PC-9 (cell line): ENCODE results near the gene VPS8. TPM values are rescaled to one million over a fixed set of nuclear protein-coding genes. Genes with fewer than 3 reads are reported as not detected.

Experiments used
- BruUV-seq: library from RNA; stranded (reverse); fragments of 400-500 nt; replicated peaks from 2 replicates; lab custom pipeline; 2021; lab: Mats Ljungman, UMichigan
- CTCF ChIA-PET: fragments of 300-600 bp; sonication (Branson Sonifier 250); formaldehyde crosslinking; loops from one replicate; lab custom pipeline; 2022; ENCODE audit warnings: antibody characterized with exemption; lab: Charles Lee
- POLR2A ChIA-PET: fragments of 300-600 bp; sonication (Branson Sonifier 250); formaldehyde crosslinking; loops from one replicate; lab custom pipeline; 2022; ENCODE audit warnings: antibody characterized with exemption; ENCODE audit not compliant: unreplicated experiment; lab: Charles Lee
- DNase-seq, 2 experiments: peaks; one replicate each; pipeline versions ENCODE4 v3.0.0 to v3.0.0-alpha.2; 2015 to 2022; ENCODE audit warnings: mixed read lengths in 1 of 2
- H2AFZ ChIP-seq: fragments of 200-600 bp; sonication (generic); 2 replicates; pipeline ENCODE4 v1.8.1; 2017; ENCODE audit warnings: antibody characterized with exemption
- H3F3A ChIP-seq: fragments of 200-600 bp; sonication (generic); 2 replicates; pipeline ENCODE4 v1.8.1; 2017; ENCODE audit warnings: antibody characterized with exemption, mild to moderate bottlenecking, low read depth; ENCODE audit not compliant: insufficient read depth
- H3K27ac ChIP-seq: fragments of 200-600 bp; sonication (generic); 2 replicates; pipeline ENCODE4 v1.6.1; 2016; ENCODE audit warnings: mixed run types
- H3K27me3 ChIP-seq: fragments of 200-600 bp; sonication (generic); 2 replicates; pipeline ENCODE4 v1.6.1; 2016; ENCODE audit warnings: low read depth, mixed run types; ENCODE audit not compliant: insufficient read depth
- H3K36me3 ChIP-seq: fragments of 200-600 bp; sonication (generic); 2 replicates; pipeline ENCODE4 v1.6.1; 2016; ENCODE audit warnings: low read depth, mixed run types
- H3K4me1 ChIP-seq: fragments of 200-600 bp; sonication (generic); replicated peaks from 2 replicates; pipeline ENCODE4 v1.6.1; 2016; ENCODE audit warnings: mixed run types; ENCODE audit not compliant: insufficient read depth
- H3K4me2 ChIP-seq: fragments of 200-600 bp; sonication (generic); 2 replicates; pipeline ENCODE4 v1.6.1; 2017; ENCODE audit warnings: mixed run types
- H3K4me3 ChIP-seq: fragments of 200-600 bp; sonication (generic); 2 replicates; pipeline ENCODE4 v1.6.1; 2016; ENCODE audit warnings: mixed run types
- H3K79me2 ChIP-seq: fragments of 200-600 bp; sonication (generic); 2 replicates; pipeline ENCODE4 v1.6.1; 2017; ENCODE audit warnings: low read depth, mixed run types
- H3K9me2 ChIP-seq: fragments of 200-600 bp; sonication (generic); 2 replicates; pipeline ENCODE4 v1.8.1; 2017; ENCODE audit warnings: mild to moderate bottlenecking; ENCODE audit not compliant: insufficient read depth
- H3K9me3 ChIP-seq: fragments of 200-600 bp; sonication (generic); 2 replicates; pipeline ENCODE4 v1.8.1; 2016; ENCODE audit warnings: low read depth; ENCODE audit not compliant: insufficient read depth
- H4K20me1 ChIP-seq: fragments of 200-600 bp; sonication (generic); 2 replicates; pipeline ENCODE4 v1.8.1; 2017; ENCODE audit not compliant: insufficient read depth
- EZH2 ChIP-seq: fragments of 200-600 bp; sonication (generic); IDR thresholded peaks from 2 replicates; pipeline ENCODE4 v1.8.0; 2017; ENCODE audit warnings: antibody characterized with exemption, low read depth
- intact Hi-C: fragments of 100-400 bp; cut with micrococcal nuclease; formaldehyde crosslinking; loops from one replicate; pipeline ENCODE4 v1.10.0; 2022; ENCODE audit not compliant: unreplicated experiment
- total RNA-seq: library from RNA; stranded (reverse); gene quantifications from 2 replicates; pipeline ENCODE4 v1.2.3, GENCODE V29; 2021
- TF ChIP-seq, protein P1 (sequence below): fragments of 200-600 bp; sonication (generic); conservative IDR thresholded peaks from 2 replicates; pipeline ENCODE4 v1.6.1; 2017; ENCODE audit warnings: mixed run types, antibody characterized with exemption, mild to moderate bottlenecking, moderate library complexity

VPS8 gene
- total RNA-seq, 1 experiment from 2014 or later: 80.8 TPM

DNA sequence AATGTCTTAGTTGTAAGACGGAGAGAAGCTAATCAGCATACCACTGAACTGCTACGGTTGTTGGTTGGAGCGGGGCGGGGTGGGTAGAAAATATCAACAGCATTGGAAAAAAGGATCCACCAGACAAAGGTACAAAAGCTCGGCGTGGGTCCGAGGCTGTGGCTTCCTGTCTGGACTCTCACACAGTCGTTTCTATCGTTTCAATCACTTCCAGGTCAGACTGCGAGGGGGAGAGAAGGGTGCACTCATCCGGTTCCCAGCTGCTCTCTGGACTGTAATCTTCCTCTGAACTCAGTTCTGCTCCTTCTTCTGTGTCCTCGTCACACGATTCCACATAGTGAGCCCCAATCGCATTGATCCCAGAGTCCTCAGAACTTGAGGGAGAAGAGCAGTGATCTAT is 270.9 kb downstream of the VPS8 start:
- POLR2A ChIA-PET: no interaction called here
- intact Hi-C loops: no loop called here
- TF ChIP-seq, protein P1, sequence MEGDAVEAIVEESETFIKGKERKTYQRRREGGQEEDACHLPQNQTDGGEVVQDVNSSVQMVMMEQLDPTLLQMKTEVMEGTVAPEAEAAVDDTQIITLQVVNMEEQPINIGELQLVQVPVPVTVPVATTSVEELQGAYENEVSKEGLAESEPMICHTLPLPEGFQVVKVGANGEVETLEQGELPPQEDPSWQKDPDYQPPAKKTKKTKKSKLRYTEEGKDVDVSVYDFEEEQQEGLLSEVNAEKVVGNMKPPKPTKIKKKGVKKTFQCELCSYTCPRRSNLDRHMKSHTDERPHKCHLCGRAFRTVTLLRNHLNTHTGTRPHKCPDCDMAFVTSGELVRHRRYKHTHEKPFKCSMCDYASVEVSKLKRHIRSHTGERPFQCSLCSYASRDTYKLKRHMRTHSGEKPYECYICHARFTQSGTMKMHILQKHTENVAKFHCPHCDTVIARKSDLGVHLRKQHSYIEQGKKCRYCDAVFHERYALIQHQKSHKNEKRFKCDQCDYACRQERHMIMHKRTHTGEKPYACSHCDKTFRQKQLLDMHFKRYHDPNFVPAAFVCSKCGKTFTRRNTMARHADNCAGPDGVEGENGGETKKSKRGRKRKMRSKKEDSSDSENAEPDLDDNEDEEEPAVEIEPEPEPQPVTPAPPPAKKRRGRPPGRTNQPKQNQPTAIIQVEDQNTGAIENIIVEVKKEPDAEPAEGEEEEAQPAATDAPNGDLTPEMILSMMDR: no peak
- no peak for TF ChIP-seq EZH2

DNA sequence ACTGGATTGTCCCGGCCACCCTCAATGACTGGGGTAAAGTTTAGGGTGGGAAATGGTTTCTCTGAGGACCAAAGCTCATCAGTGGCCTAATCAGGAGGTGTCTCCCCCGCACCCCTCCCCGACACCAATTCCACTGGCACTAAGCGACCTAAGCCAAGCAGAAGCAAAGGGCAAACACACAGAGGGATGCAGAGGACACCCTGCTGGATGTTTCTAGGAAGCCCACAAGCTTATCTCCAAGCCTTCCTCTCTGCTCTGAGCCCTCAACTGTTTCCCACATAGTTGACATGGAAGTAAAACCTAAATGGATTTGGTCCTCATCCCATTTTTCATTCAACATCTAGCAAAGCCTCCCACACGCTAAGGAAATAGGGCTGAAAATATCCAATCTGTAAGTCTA is 272.4 kb downstream of the VPS8 start:
- ChIA-PET CTCF (interaction anchor here (0.5 kb wide), 1 partner anchor 279 kb away, joined by 3 read pairs; no protein-coding TSS in a partner anchor), POLR2A (interaction anchor here (0.8 kb wide), 1 partner anchor 1655 kb away, joined by 6 read pairs; no protein-coding TSS in a partner anchor)
- Histone ChIP-seq H3K4me3 (no peak overlapping the region), H3K79me2 (no peaks in the 10 kb centered on the region), H3F3A (no peaks in the 10 kb centered on the region), H3K27me3 (peaks cover 43% of the 10 kb centered on the region), H3K9me3 (no peaks in the 10 kb centered on the region), H3K27ac (no peak overlapping the region), H3K4me1 (no peaks in the 10 kb centered on the region), H3K9me2 (no peaks in the 10 kb centered on the region), H2AFZ (no peak overlapping the region), H3K36me3 (no peaks in the 10 kb centered on the region), H3K4me2 (no peak overlapping the region), H4K20me1 (no peaks in the 10 kb centered on the region)
- intact Hi-C loops: no loop called here
- TF ChIP-seq, protein P1: no peak
- TF ChIP-seq EZH2: no peak
- BruUV-seq: no TSS peak
- no peak for DNase-seq

More for the DNA sequence above, 270.9 kb downstream of the VPS8 start:
- Histone ChIP-seq H3K9me2 (no peaks in the 10 kb centered on the region), H3K27me3 (peaks cover 45% of the 10 kb centered on the region), H3F3A (no peaks in the 10 kb centered on the region), H3K9me3 (no peaks in the 10 kb centered on the region), H2AFZ (no peak overlapping the region), H3K4me1 (no peaks in the 10 kb centered on the region), H4K20me1 (no peaks in the 10 kb centered on the region), H3K4me3 (no peak overlapping the region), H3K36me3 (no peaks in the 10 kb centered on the region), H3K79me2 (no peaks in the 10 kb centered on the region), H3K4me2 (no peak overlapping the region), H3K27ac (no peak overlapping the region)
- no peak for DNase-seq
- no TSS peak for BruUV-seq
- CTCF ChIA-PET: no interaction called here

DNA sequence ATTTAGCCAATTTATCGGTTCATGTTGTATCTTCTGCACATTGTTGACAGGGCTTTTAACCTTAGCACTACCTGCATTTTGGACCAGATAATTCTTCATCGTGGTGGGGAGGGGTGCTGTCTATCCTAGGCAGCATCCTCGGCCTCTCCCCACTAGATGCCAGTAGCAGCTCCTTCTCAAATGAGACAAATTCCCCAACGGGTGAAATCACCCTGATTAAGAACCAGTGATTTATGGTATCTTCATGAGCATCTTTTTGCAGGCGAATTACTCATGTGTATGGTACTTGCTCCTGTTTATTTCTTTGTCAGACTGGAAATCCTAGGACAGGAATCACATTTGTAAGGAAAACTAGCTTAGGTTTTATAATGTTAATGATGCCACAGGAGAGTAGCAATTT is 272.9 kb downstream of the VPS8 start:
- H3K36me3 ChIP-seq: no peaks in the 10 kb centered on the region
- H3K9me2 ChIP-seq: no peaks in the 10 kb centered on the region
- H3K27ac ChIP-seq: no peak overlapping the region
- H2AFZ ChIP-seq: no peak overlapping the region
- H3K4me1 ChIP-seq: no peaks in the 10 kb centered on the region
- intact Hi-C loops: no loop called here
- no peak overlapping the region for H3K4me2 ChIP-seq
- TF ChIP-seq EZH2: no peak
- TF ChIP-seq, protein P1: no peak
- ChIA-PET POLR2A (interaction anchor here (0.8 kb wide), 1 partner anchor 1654 kb away, joined by 6 read pairs; no protein-coding TSS in a partner anchor), CTCF (no interaction called here)
- no peaks in the 10 kb centered on the region for H3K9me3 ChIP-seq
- H3K4me3 ChIP-seq: no peak overlapping the region
- peaks cover 42% of the 10 kb centered on the region for H3K27me3 ChIP-seq
- no peaks in the 10 kb centered on the region for H4K20me1 ChIP-seq
- no peaks in the 10 kb centered on the region for H3F3A ChIP-seq
- DNase-seq: no peak
- no TSS peak for BruUV-seq
- no peaks in the 10 kb centered on the region for H3K79me2 ChIP-seq
